ENCODE measurements around the gene OLA1. TPM values are rescaled to one million over a fixed set of nuclear protein-coding genes. Genes with fewer than 3 reads are reported as not detected.

Gene OLA1
- total RNA-seq, 4 donors from 2014 or later: 72.7 to 85.1 (median 78.3) TPM

DNA sequence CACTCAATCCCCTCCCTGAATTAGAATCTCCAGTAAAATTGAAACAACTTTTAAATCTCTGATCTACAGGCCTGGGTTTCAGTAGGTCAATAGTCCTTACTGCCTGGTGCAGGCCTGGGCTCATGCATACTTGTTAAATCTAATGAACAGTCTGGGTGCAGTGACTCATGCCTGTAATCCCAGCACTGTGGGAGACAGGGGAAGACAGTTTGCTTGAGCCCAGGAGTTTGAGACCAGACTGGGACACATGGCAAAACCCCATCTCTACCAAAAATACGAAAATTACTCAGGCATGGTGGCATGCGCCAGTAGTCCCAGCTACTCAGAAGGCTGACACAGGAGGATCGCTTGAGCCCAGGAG, 188.5 kb downstream of the OLA1 start:
- WGBS, 2 donors: 28 to 53% methylated on average over 3 of the region's 3 CpGs
- Histone ChIP-seq H3K4me1 (peaks cover 0 to 47% (median 8%) of the 10 kb centered on the region in 3 donors), H3K36me3 (no peaks in the 10 kb centered on the region), H3K9me3 (no peaks in the 10 kb centered on the region), H3K27ac (peak overlapping the region; percentile 69 to 78 (median 77)), H3K4me3 (no peak overlapping the region), H3K27me3 (no peaks in the 10 kb centered on the region)
- DNase-seq: no peak
- TF ChIP-seq POLR2A (IDR thresholded peaks at IDR 0.05) (no peak), CTCF (IDR thresholded peaks at IDR 0.05) (no peak)
- intact Hi-C loops (cut with DNase I): loop anchor here (10.0 kb wide), 1 partner anchor 175 kb away; no protein-coding TSS in a partner anchor

DNA sequence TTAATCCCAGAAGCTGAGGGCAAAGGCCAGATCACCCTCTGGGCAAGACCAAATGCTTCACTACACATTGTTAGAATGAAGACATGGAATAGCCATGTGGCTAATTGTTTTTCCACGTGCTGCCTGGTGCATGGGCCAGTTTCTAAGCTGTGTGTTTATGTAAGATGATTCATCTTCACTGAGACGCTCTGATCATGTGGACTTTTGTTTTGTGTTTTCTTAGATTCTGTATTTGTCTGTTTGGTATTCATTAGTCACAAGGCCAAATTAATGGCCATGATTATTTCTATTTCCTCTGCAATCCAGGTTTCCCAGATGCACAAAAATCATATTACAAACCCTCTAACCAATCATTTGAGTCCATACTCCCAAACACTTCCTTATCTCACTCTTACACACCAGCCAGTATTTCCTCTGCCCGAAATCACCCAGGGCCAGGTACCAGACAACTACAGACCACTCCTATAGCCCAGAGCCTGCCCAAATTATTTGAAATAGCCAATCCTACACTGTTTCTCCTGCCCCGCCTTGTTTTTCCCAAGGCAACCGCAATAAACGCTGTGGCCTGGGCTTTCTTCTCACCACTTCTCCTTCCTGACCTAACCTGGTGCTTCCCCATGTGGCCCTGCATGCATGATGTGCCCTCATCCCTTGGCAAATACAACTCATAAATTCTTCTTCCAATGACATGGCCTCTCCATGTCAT, 189.0 kb downstream of the OLA1 start:
- H3K9me3 ChIP-seq: no peaks in the 10 kb centered on the region
- H3K27ac ChIP-seq: peak overlapping the region; percentile 69 to 78 (median 77)
- H3K27me3 ChIP-seq: no peaks in the 10 kb centered on the region
- intact Hi-C loops (cut with DNase I): loop anchor here (10.0 kb wide), 1 partner anchor 175 kb away; no protein-coding TSS in a partner anchor
- 24 to 40% methylated on average over 6 of the region's 6 CpGs for WGBS, 2 donors
- no peak for DNase-seq
- H3K36me3 ChIP-seq: no peaks in the 10 kb centered on the region
- H3K4me3 ChIP-seq: no peak overlapping the region
- TF ChIP-seq POLR2A (IDR thresholded peaks at IDR 0.05) (no peak), CTCF (IDR thresholded peaks at IDR 0.05) (no peak)
- peaks cover 0 to 53% (median 8%) of the 10 kb centered on the region in 3 donors for H3K4me1 ChIP-seq

DNA sequence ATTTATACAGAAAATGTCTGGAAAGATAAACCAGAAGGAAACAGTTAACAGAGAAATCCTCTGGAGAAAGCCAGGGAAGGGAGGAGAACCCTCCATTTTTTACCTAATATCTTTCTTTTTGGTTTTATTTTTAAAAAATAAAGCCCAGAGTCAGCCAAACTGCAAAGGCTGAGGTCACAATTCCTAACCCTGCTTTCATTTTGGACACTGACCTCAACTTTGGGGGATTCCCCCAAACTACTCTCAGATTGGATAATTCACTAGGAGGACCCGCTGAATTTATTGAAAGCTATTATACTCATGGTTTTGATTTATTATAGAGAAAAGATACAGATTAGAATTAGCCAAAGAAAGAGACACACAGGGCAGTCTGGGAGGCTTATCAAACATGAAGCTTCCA, 189.9 kb downstream of the OLA1 start:
- peaks cover 0 to 61% (median 13%) of the 10 kb centered on the region in 3 donors for H3K4me1 ChIP-seq
- 82 to 89% methylated on average over 1 of the region's 1 CpG for WGBS, 2 donors
- intact Hi-C loops (cut with DNase I): loop anchor here (10.0 kb wide), 1 partner anchor 174 kb away; no protein-coding TSS in a partner anchor

DNA sequence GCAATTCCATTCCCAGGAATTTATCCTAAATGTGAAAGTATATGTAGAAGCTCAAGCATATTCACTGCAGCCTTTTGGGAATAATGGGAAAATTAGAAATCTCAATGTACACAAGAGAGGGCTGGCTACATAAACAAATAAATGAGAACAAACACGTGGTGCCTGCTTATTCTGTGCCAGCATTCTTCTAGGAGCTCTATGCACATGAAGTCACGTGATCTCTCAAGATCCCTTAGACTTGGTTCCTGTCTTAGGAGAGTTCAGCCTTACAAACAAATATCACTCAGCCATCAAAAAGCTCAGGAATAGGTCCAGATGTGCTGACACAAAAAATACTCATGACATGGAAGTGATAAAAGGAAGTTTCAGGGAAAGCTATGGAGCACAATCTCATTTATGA, 190.3 kb downstream of the OLA1 start:
- intact Hi-C loops (cut with DNase I): loop anchor here (10.0 kb wide), 1 partner anchor 173 kb away; no protein-coding TSS in a partner anchor
- H3K9me3 ChIP-seq: no peaks in the 10 kb centered on the region
- WGBS, 2 donors: 41 to 43% methylated on average over 2 of the region's 2 CpGs
- no peak overlapping the region for H3K4me3 ChIP-seq
- no peak overlapping the region for H3K27ac ChIP-seq
- H3K4me1 ChIP-seq: peaks cover 0 to 66% (median 13%) of the 10 kb centered on the region in 3 donors
- no peaks in the 10 kb centered on the region for H3K27me3 ChIP-seq
- no peak for DNase-seq
- TF ChIP-seq POLR2A (IDR thresholded peaks at IDR 0.05) (no peak), CTCF (IDR thresholded peaks at IDR 0.05) (no peak)
- H3K36me3 ChIP-seq: no peaks in the 10 kb centered on the region

More for the DNA sequence above, 189.9 kb downstream of the OLA1 start:
- TF ChIP-seq POLR2A (IDR thresholded peaks at IDR 0.05) (no peak), CTCF (IDR thresholded peaks at IDR 0.05) (no peak)
- H3K9me3 ChIP-seq: no peaks in the 10 kb centered on the region
- H3K27me3 ChIP-seq: no peaks in the 10 kb centered on the region
- H3K4me3 ChIP-seq: no peak overlapping the region
- no peak for DNase-seq
- no peaks in the 10 kb centered on the region for H3K36me3 ChIP-seq
- peak overlapping the region; percentile 69 to 78 (median 77) for H3K27ac ChIP-seq

DNA sequence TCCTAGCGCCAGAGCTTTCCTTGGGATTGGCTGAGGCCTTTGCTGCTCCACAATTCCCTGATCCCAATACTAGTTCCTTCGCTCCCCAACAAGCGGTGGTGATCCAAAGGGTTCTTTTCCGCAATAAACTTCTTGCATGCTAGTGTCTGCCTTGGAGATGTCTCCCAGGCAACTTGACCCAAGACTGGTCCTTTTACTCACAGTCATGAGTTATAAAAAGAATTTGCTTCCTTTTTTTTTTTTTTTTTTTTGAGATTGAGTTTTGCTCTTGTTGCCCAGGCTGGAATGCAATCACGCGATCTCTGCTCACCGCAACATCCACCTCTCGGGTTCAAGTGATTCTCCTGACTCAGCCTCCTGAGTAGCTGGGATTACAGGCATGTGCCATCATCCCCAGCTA, 193.4 kb downstream of the OLA1 start:
- intact Hi-C loops (cut with DNase I): loop anchor here (10.0 kb wide), 1 partner anchor 170 kb away; no protein-coding TSS in a partner anchor
- H3K27me3 ChIP-seq: no peaks in the 10 kb centered on the region
- DNase-seq: no peak
- peaks cover 0 to 62% (median 18%) of the 10 kb centered on the region in 3 donors for H3K4me1 ChIP-seq
- TF ChIP-seq POLR2A (IDR thresholded peaks at IDR 0.05) (no peak), CTCF (IDR thresholded peaks at IDR 0.05) (no peak)
- H3K27ac ChIP-seq: no peak overlapping the region
- no peaks in the 10 kb centered on the region for H3K36me3 ChIP-seq
- 93% methylated on average over 8 of the region's 8 CpGs for WGBS, 2 donors
- H3K4me3 ChIP-seq: no peak overlapping the region
- no peaks in the 10 kb centered on the region for H3K9me3 ChIP-seq

Data from esophagus squamous epithelium (tissue), 5 donors.